A549 (cell line): ENCODE data around the gene CTSF.
"Not testable (repeated sequence)": the region's sequence is repeated elsewhere in the genome, so short reads cannot be mapped to it uniquely, and the experiment has no call there.

ENCODE experiments used
- CTCF ChIP-seq: fragments of >200 bp; sonication (Bioruptor Twin); formaldehyde crosslinking; IDR thresholded peaks from 3 replicates; pipeline ENCODE4 v1.5.1; 2016
- EP300 ChIP-seq, 2 experiments: fragments of >200 bp; sonication (Bioruptor Twin); formaldehyde crosslinking; IDR thresholded peaks; 2 replicates in 1 of 2; 3 replicates in 1 of 2; pipeline ENCODE4 v1.6.1; 2016 to 2017
- POLR2A ChIP-seq: IDR thresholded peaks from 2 replicates; pipeline ENCODE4 v1.6.1; 2012; ENCODE audit warnings: mild to moderate bottlenecking, low read length
- POLR2AphosphoS2 ChIP-seq: conservative IDR thresholded peaks from 2 replicates; pipeline ENCODE4 v1.6.1; 2012; ENCODE audit warnings: low read length, improper control_type of control experiment, inconsistent platforms
- RAD21 ChIP-seq, 2 experiments: fragments of >200 bp in 1 of 2; sonication (Bioruptor Twin) in 1 of 2; formaldehyde crosslinking in 1 of 2; IDR thresholded peaks in 1 of 2; conservative IDR thresholded peaks in 1 of 2; 2 replicates in 1 of 2; 3 replicates in 1 of 2; pipeline ENCODE4 v1.6.1; 2012 to 2018; ENCODE audit warnings: inconsistent platforms in 1 of 2

- not testable (repeated sequence) for TF ChIP-seq CTCF; POLR2AphosphoS2; POLR2A; RAD21 (conservative IDR thresholded peaks at IDR 0.05 in 1 of 2, IDR thresholded peaks at IDR 0.05 in 1 of 2); EP300 (IDR thresholded peaks at IDR 0.05)
Measured at GRCh38 chr11:66582565-66583147, 14.2 kb upstream of the CTSF start.
